KMS-11 (cell line): ENCODE results near the gene EHD1.

ENCODE experiments used
- H2AFZ ChIP-seq: fragments of 200-600 bp; sonication (generic); 2 replicates; pipeline ENCODE4 v1.6.1; 2016; ENCODE audit warnings: antibody characterized with exemption, mixed run types, low read depth
- H3K27ac ChIP-seq: fragments of 200-600 bp; sonication (generic); 2 replicates; pipeline ENCODE4 v1.6.1; 2016; ENCODE audit warnings: mild to moderate bottlenecking, mixed run types
- H3K27me3 ChIP-seq: fragments of 200-600 bp; sonication (generic); 2 replicates; pipeline ENCODE4 v1.6.1; 2017; ENCODE audit warnings: mild to moderate bottlenecking, low read depth, mixed run types, moderate library complexity; ENCODE audit not compliant: insufficient read depth
- H3K36me3 ChIP-seq: fragments of 200-600 bp; sonication (generic); 2 replicates; pipeline ENCODE4 v1.6.1; 2017; ENCODE audit warnings: mild to moderate bottlenecking, mixed run types; ENCODE audit not compliant: insufficient read depth
- H3K4me1 ChIP-seq: fragments of 200-600 bp; sonication (generic); 2 replicates; pipeline ENCODE4 v1.6.1; 2016; ENCODE audit warnings: mild to moderate bottlenecking, low read depth, mixed run types; ENCODE audit not compliant: poor library complexity, severe bottlenecking
- H3K4me2 ChIP-seq: fragments of 200-600 bp; sonication (generic); 2 replicates; pipeline ENCODE4 v1.7.0; 2016; ENCODE audit warnings: mild to moderate bottlenecking, mixed run types
- H3K4me3 ChIP-seq: fragments of 200-600 bp; sonication (generic); IDR thresholded peaks from 2 replicates; pipeline ENCODE4 v1.6.1; 2017; ENCODE audit warnings: low read depth, low read length, mixed read lengths; ENCODE audit not compliant: insufficient read depth
- H3K79me2 ChIP-seq: fragments of 200-600 bp; sonication (generic); 2 replicates; pipeline ENCODE4 v1.6.1; 2016; ENCODE audit warnings: low read depth, mixed run types; ENCODE audit not compliant: insufficient read depth
- H3K9ac ChIP-seq: fragments of 200-600 bp; sonication (generic); 2 replicates; pipeline ENCODE4 v1.6.1; 2016; ENCODE audit warnings: mild to moderate bottlenecking, mixed run types
- H4K20me1 ChIP-seq: fragments of 200-600 bp; sonication (generic); 2 replicates; pipeline ENCODE4 v1.6.1; 2016; ENCODE audit warnings: mild to moderate bottlenecking, mixed run types; ENCODE audit not compliant: insufficient read depth
- TF ChIP-seq, protein P1 (sequence below): fragments of 200-600 bp; sonication (generic); conservative IDR thresholded peaks from 2 replicates; pipeline ENCODE4 v1.6.1; 2017; ENCODE audit warnings: low read depth, mild to moderate bottlenecking, antibody characterized with exemption, low read length, moderate library complexity, mixed read lengths

Gene EHD1

GRCh38 chr11:64880240-64881001, 2.0 kb upstream of the EHD1 start:
- Histone ChIP-seq H3K36me3 (no peaks in the 10 kb centered on the region), H3K4me3 (no peak overlapping the region), H3K4me1 (peaks cover 46% of the 10 kb centered on the region), H3K9ac (no peak overlapping the region), H3K4me2 (peak overlapping the region; percentile 71), H4K20me1 (no peaks in the 10 kb centered on the region), H3K79me2 (peaks cover 26% of the 10 kb centered on the region), H3K27ac (no peak overlapping the region), H2AFZ (no peak overlapping the region), H3K27me3 (no peaks in the 10 kb centered on the region)
- TF ChIP-seq, protein P1, sequence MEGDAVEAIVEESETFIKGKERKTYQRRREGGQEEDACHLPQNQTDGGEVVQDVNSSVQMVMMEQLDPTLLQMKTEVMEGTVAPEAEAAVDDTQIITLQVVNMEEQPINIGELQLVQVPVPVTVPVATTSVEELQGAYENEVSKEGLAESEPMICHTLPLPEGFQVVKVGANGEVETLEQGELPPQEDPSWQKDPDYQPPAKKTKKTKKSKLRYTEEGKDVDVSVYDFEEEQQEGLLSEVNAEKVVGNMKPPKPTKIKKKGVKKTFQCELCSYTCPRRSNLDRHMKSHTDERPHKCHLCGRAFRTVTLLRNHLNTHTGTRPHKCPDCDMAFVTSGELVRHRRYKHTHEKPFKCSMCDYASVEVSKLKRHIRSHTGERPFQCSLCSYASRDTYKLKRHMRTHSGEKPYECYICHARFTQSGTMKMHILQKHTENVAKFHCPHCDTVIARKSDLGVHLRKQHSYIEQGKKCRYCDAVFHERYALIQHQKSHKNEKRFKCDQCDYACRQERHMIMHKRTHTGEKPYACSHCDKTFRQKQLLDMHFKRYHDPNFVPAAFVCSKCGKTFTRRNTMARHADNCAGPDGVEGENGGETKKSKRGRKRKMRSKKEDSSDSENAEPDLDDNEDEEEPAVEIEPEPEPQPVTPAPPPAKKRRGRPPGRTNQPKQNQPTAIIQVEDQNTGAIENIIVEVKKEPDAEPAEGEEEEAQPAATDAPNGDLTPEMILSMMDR: no peak

DNA sequence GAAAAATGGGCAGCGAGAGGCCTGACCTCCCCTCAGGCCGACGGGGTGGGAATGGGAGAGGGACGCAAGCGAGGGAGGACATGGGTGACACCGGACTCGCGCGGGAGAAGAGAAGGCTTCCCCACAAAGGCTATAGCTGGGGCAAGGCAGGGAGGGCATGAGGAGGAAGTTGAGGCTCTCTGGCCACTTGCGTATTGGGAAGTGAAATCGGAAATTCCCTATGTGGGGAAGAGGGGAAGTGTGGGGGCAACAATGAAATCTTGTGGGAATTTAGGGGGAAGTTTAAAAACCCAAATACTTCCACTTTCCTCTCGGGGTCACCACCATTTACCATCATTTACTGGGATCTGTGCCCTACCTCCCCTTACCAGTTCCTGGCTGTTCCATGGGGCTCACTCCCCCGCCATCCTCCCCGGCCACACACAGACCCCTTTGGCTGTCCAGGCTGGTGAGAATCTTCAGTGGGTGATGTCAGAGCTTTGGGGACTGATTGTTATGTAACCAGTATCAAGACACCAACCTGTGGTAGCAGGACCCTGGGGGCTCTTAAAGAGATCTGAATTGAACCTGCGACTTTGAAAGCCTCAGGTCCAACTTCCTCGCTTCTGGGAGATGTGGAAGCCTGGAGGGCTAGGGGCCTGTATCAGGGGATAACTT, 951 bp upstream of the EHD1 start:
- Histone ChIP-seq H4K20me1 (no peaks in the 10 kb centered on the region), H3K4me2 (peak overlapping the region; percentile 96), H3K27me3 (no peaks in the 10 kb centered on the region), H3K4me1 (peaks cover 50% of the 10 kb centered on the region), H3K79me2 (peaks cover 35% of the 10 kb centered on the region), H2AFZ (peak overlapping the region; percentile 83), H3K36me3 (no peaks in the 10 kb centered on the region), H3K9ac (peak overlapping the region; percentile 84), H3K27ac (peak overlapping the region; percentile 76), H3K4me3 (no peak overlapping the region)
- TF ChIP-seq, protein P1: no peak

GRCh38 chr11:64878223-64878493, 263 bp downstream of the EHD1 start:
- Histone ChIP-seq H3K27me3 (no peaks in the 10 kb centered on the region), H3K79me2 (peaks cover 37% of the 10 kb centered on the region), H3K4me2 (peak overlapping the region; percentile 97), H4K20me1 (no peaks in the 10 kb centered on the region), H2AFZ (peak overlapping the region; percentile 8; the same call in 1 of the 2 replicates), H3K4me3 (no peak overlapping the region), H3K27ac (no peak overlapping the region), H3K36me3 (no peaks in the 10 kb centered on the region), H3K9ac (peak overlapping the region; percentile 46; the same call in 1 of the 2 replicates), H3K4me1 (peaks cover 50% of the 10 kb centered on the region)
- TF ChIP-seq, protein P1: no peak

GRCh38 chr11:64877390-64878222, 815 bp downstream of the EHD1 start:
- H3K4me1 ChIP-seq: peaks cover 53% of the 10 kb centered on the region
- H3K27ac ChIP-seq: no peak overlapping the region
- TF ChIP-seq, protein P1: no peak
- no peak overlapping the region for H3K4me3 ChIP-seq
- no peaks in the 10 kb centered on the region for H4K20me1 ChIP-seq
- H3K79me2 ChIP-seq: peaks cover 37% of the 10 kb centered on the region
- no peaks in the 10 kb centered on the region for H3K27me3 ChIP-seq
- H3K4me2 ChIP-seq: peak overlapping the region; percentile 97
- peak overlapping the region; percentile 8; the same call in 1 of the 2 replicates for H2AFZ ChIP-seq
- no peaks in the 10 kb centered on the region for H3K36me3 ChIP-seq
- peak overlapping the region; percentile 46; the same call in 1 of the 2 replicates for H3K9ac ChIP-seq
